Measurements from ENCODE around the gene GALE. TPM values are rescaled to one million over a fixed set of nuclear protein-coding genes. Genes with fewer than 3 reads are reported as not detected.
"Not testable (repeated sequence)": the region's sequence is repeated elsewhere in the genome, so short reads cannot be mapped to it uniquely, and the experiment has no call there.

The GALE gene
- polyA plus RNA-seq, 1 donor (not counting 4 experiments of a cell fraction or from before 2014, with no cell fraction given) = 52.8 TPM

GRCh38 chr1:23787701-23788100 lies 12.9 kb downstream of the GALE start:
- dilution Hi-C loops (cut with MboI; ENCODE audit: extremely low pct_ligation_motif_present, low sequenced_read_pairs) = no loop called here
- no peak overlapping the region for H3K9ac ChIP-seq (ENCODE audit: control insufficient read depth, extremely low read depth, insufficient read depth, low read length)
- DNase-seq (ENCODE audit: low read depth, low spot score) (no peak), FAIRE-seq (no peak)
- no peak for TF ChIP-seq CTCF (optimal IDR thresholded peaks at IDR 0.05 in 1 of 3, IDR thresholded peaks at IDR 0.05 in 1 of 3, conservative IDR thresholded peaks at IDR 0.05 in 1 of 3; ENCODE audit: extremely low read depth in 1 of 3, insufficient read depth in 2 of 3, low read length in 3 of 3)
- TF ChIP-seq EZH2 (IDR thresholded peaks at IDR 0.05; ENCODE audit: low read length) = no peak
- H2AFZ ChIP-seq (ENCODE audit: control insufficient read depth, low read length) = no peak overlapping the region
- H3K4me1 ChIP-seq (ENCODE audit: control insufficient read depth, extremely low read depth, insufficient read depth, low read length) = peaks cover 18% of the 10 kb centered on the region
- H3K79me2 ChIP-seq (ENCODE audit: control insufficient read depth, insufficient read depth, low read length) = peaks cover 23% of the 10 kb centered on the region
- no peaks in the 10 kb centered on the region for H3K9me1 ChIP-seq (ENCODE audit: control insufficient read depth, extremely low read depth, insufficient read depth, low read length)
- no peaks in the 10 kb centered on the region for H4K20me1 ChIP-seq (ENCODE audit: control insufficient read depth, extremely low read depth, insufficient read depth, low read length)
- H3K4me2 ChIP-seq (ENCODE audit: control insufficient read depth, extremely low read depth, insufficient read depth, low read depth, low read length) = no peak overlapping the region
- H3K9me3 ChIP-seq (ENCODE audit: control insufficient read depth, low read depth, low read length) = no peaks in the 10 kb centered on the region
- H3K27ac ChIP-seq (ENCODE audit: control insufficient read depth, insufficient read depth, low read length) = no peak overlapping the region
- H3K36me3 ChIP-seq (ENCODE audit: control insufficient read depth in 2 of 2, extremely low read depth in 1 of 2, insufficient read depth in 2 of 2, low read length in 2 of 2) = peaks cover 10 to 20% of the 10 kb centered on the region in 2 experiments
- no peaks in the 10 kb centered on the region for H3K27me3 ChIP-seq (ENCODE audit: control insufficient read depth, extremely low read depth, insufficient read depth, low read length)
- H3K4me3 ChIP-seq (ENCODE audit: control insufficient read depth in 2 of 3, extremely low read depth in 1 of 3, insufficient read depth in 2 of 3, low read depth in 1 of 3, low read length in 3 of 3) = no peak overlapping the region

- no peak overlapping the region for H2AFZ ChIP-seq (ENCODE audit: control insufficient read depth, low read length)
- H3K79me2 ChIP-seq (ENCODE audit: control insufficient read depth, insufficient read depth, low read length) = peaks cover 25% of the 10 kb centered on the region
- no peak for TF ChIP-seq EZH2 (IDR thresholded peaks at IDR 0.05; ENCODE audit: low read length)
- no peak for TF ChIP-seq CTCF (optimal IDR thresholded peaks at IDR 0.05 in 1 of 3, IDR thresholded peaks at IDR 0.05 in 1 of 3, conservative IDR thresholded peaks at IDR 0.05 in 1 of 3; ENCODE audit: extremely low read depth in 1 of 3, insufficient read depth in 2 of 3, low read length in 3 of 3)
- no peak overlapping the region for H3K9ac ChIP-seq (ENCODE audit: control insufficient read depth, extremely low read depth, insufficient read depth, low read length)
- no peak overlapping the region for H3K4me2 ChIP-seq (ENCODE audit: control insufficient read depth, extremely low read depth, insufficient read depth, low read depth, low read length)
- FAIRE-seq (no peak), DNase-seq (ENCODE audit: low read depth, low spot score) (no peak)
- H4K20me1 ChIP-seq (ENCODE audit: control insufficient read depth, extremely low read depth, insufficient read depth, low read length) = no peaks in the 10 kb centered on the region
- H3K36me3 ChIP-seq (ENCODE audit: control insufficient read depth in 2 of 2, extremely low read depth in 1 of 2, insufficient read depth in 2 of 2, low read length in 2 of 2) = peaks cover 12 to 31% of the 10 kb centered on the region in 2 experiments
- H3K27ac ChIP-seq (ENCODE audit: control insufficient read depth, insufficient read depth, low read length) = no peak overlapping the region
- no peak overlapping the region for H3K4me3 ChIP-seq (ENCODE audit: control insufficient read depth in 2 of 3, extremely low read depth in 1 of 3, insufficient read depth in 2 of 3, low read depth in 1 of 3, low read length in 3 of 3)
- no peaks in the 10 kb centered on the region for H3K27me3 ChIP-seq (ENCODE audit: control insufficient read depth, extremely low read depth, insufficient read depth, low read length)
- dilution Hi-C loops (cut with MboI; ENCODE audit: extremely low pct_ligation_motif_present, low sequenced_read_pairs) = no loop called here
- no peaks in the 10 kb centered on the region for H3K9me1 ChIP-seq (ENCODE audit: control insufficient read depth, extremely low read depth, insufficient read depth, low read length)
- H3K9me3 ChIP-seq (ENCODE audit: control insufficient read depth, low read depth, low read length) = no peaks in the 10 kb centered on the region
- H3K4me1 ChIP-seq (ENCODE audit: control insufficient read depth, extremely low read depth, insufficient read depth, low read length) = peaks cover 6% of the 10 kb centered on the region
These were observed 15.7 kb downstream of the GALE start for GRCh38 chr1:23784846-23785245.

GRCh38 chr1:23783141-23783540 lies 17.4 kb downstream of the GALE start:
- H3K27ac ChIP-seq (ENCODE audit: control insufficient read depth, insufficient read depth, low read length); H3K27me3 ChIP-seq (ENCODE audit: control insufficient read depth, extremely low read depth, insufficient read depth, low read length); DNase-seq (ENCODE audit: low read depth, low spot score); H3K4me3 ChIP-seq (ENCODE audit: control insufficient read depth in 2 of 3, extremely low read depth in 1 of 3, insufficient read depth in 2 of 3, low read depth in 1 of 3, low read length in 3 of 3); H3K9me1 ChIP-seq (ENCODE audit: control insufficient read depth, extremely low read depth, insufficient read depth, low read length); H2AFZ ChIP-seq (ENCODE audit: control insufficient read depth, low read length); H3K9ac ChIP-seq (ENCODE audit: control insufficient read depth, extremely low read depth, insufficient read depth, low read length); FAIRE-seq; H3K4me2 ChIP-seq (ENCODE audit: control insufficient read depth, extremely low read depth, insufficient read depth, low read depth, low read length); dilution Hi-C loops (cut with MboI; ENCODE audit: extremely low pct_ligation_motif_present, low sequenced_read_pairs); H3K9me3 ChIP-seq (ENCODE audit: control insufficient read depth, low read depth, low read length); H4K20me1 ChIP-seq (ENCODE audit: control insufficient read depth, extremely low read depth, insufficient read depth, low read length): not testable (repeated sequence)
- peaks cover 40% of the 10 kb centered on the region for H3K79me2 ChIP-seq (ENCODE audit: control insufficient read depth, insufficient read depth, low read length)
- peaks cover 12 to 31% of the 10 kb centered on the region in 2 experiments for H3K36me3 ChIP-seq (ENCODE audit: control insufficient read depth in 2 of 2, extremely low read depth in 1 of 2, insufficient read depth in 2 of 2, low read length in 2 of 2)
- peaks cover 14% of the 10 kb centered on the region for H3K4me1 ChIP-seq (ENCODE audit: control insufficient read depth, extremely low read depth, insufficient read depth, low read length)

Data from keratinocyte (primary cell).